Endothelial cell of umbilical vein (primary cell): ENCODE measurements around the gene VIPR1. TPM values are rescaled to one million over a fixed set of nuclear protein-coding genes. Genes with fewer than 3 reads are reported as not detected.

Experiments used
- BruUV-seq: library from RNA; stranded (reverse); fragments of 400-500 nt; replicated peaks from 2 replicates; lab custom pipeline; 2021; lab: Mats Ljungman, UMichigan
- CTCF ChIA-PET: fragments of 300-600, 350-600 bp; sonication (Branson Sonifier 250); formaldehyde crosslinking; loops from one replicate; lab custom pipeline; 2021; ENCODE audit warnings: antibody characterized with exemption, inconsistent platforms; lab: Charles Lee
- POLR2A ChIA-PET: fragments of 300-600, 350-600 bp; sonication (Branson Sonifier 250); formaldehyde crosslinking; loops from one replicate; lab custom pipeline; 2021; ENCODE audit warnings: antibody characterized with exemption, inconsistent platforms; lab: Charles Lee
- DNase-seq: peaks from one replicate; pipeline ENCODE4 v3.0.0-alpha.2; 2011; ENCODE audit warnings: low read depth, low spot score
- FAIRE-seq: peaks from 2 replicates; lab custom pipeline; 2011; peaks lifted over from hg19 to GRCh38; lab: Jason Lieb, UNC
- H2AFZ ChIP-seq: 2 replicates; pipeline ENCODE4 v1.6.0; 2012; ENCODE audit warnings: low read depth, low read length, control low read depth, inconsistent platforms
- H3K27ac ChIP-seq: 2 replicates; pipeline ENCODE4 v1.5.1; 2011; ENCODE audit warnings: low read depth, mild to moderate bottlenecking, control low read depth, low read length, moderate library complexity; ENCODE audit not compliant: insufficient read depth
- H3K27me3 ChIP-seq, 2 experiments: 2 replicates each; pipeline versions ENCODE4 v1.6.0 to v1.6.1; 2011; ENCODE audit warnings: low read length in 2 of 2, mixed read lengths in 1 of 2; ENCODE audit not compliant: control insufficient read depth in 2 of 2, insufficient read depth in 2 of 2
- H3K36me3 ChIP-seq, 2 experiments: 2 replicates in 1 of 2; 3 replicates in 1 of 2; pipeline ENCODE4 v1.5.1; 2011; ENCODE audit warnings: low read length in 2 of 2, mild to moderate bottlenecking in 1 of 2, moderate library complexity in 1 of 2; ENCODE audit not compliant: control insufficient read depth in 2 of 2, insufficient read depth in 2 of 2; ENCODE audit errors: extremely low read depth in 1 of 2
- H3K4me1 ChIP-seq: 3 replicates; pipeline ENCODE4 v1.5.1; 2011; ENCODE audit warnings: mild to moderate bottlenecking, low read length; ENCODE audit not compliant: control insufficient read depth, insufficient read depth; ENCODE audit errors: extremely low read depth
- H3K4me2 ChIP-seq: 2 replicates; pipeline ENCODE4 v1.6.1; 2011; ENCODE audit warnings: low read length, control low read depth, mixed read lengths; ENCODE audit not compliant: insufficient read depth
- H3K4me3 ChIP-seq, 3 experiments: fragments of 200-600 bp in 1 of 3; sonication (generic), shearing (Covaris generic) in 1 of 3; replicated peaks in 1 of 3; 2 replicates each; pipeline ENCODE4 v1.5.1; 2011 to 2016; ENCODE audit warnings: control low read depth in 3 of 3, low read length in 3 of 3, mild to moderate bottlenecking in 2 of 3, inconsistent platforms in 1 of 3, low read depth in 1 of 3, moderate library complexity in 1 of 3; ENCODE audit not compliant: insufficient read depth in 1 of 3
- H3K79me2 ChIP-seq: 2 replicates; pipeline ENCODE4 v1.6.0; 2012; ENCODE audit warnings: low read length, inconsistent platforms; ENCODE audit not compliant: control insufficient read depth, insufficient read depth
- H3K9ac ChIP-seq: replicated peaks from 2 replicates; pipeline ENCODE3; 2011; ENCODE audit warnings: low read length, control low read depth; ENCODE audit not compliant: insufficient read depth; ENCODE audit errors: extremely low read depth
- H3K9me1 ChIP-seq: replicated peaks from 3 replicates; pipeline ENCODE4 v1.6.0; 2011; ENCODE audit warnings: mild to moderate bottlenecking, low read length; ENCODE audit not compliant: control insufficient read depth, insufficient read depth; ENCODE audit errors: extremely low read depth
- H3K9me3 ChIP-seq: replicated peaks from 2 replicates; pipeline ENCODE4 v1.5.1; 2012; ENCODE audit warnings: low read length, inconsistent platforms; ENCODE audit not compliant: control insufficient read depth, insufficient read depth
- H4K20me1 ChIP-seq: replicated peaks from 2 replicates; pipeline ENCODE3; 2011; ENCODE audit warnings: mild to moderate bottlenecking, low read length; ENCODE audit not compliant: control insufficient read depth, insufficient read depth; ENCODE audit errors: extremely low read depth
- EZH2 ChIP-seq: IDR thresholded peaks from 2 replicates; pipeline ENCODE4 v1.6.1; 2012; ENCODE audit warnings: borderline replicate concordance, low read depth, mild to moderate bottlenecking, moderate library complexity, low read length, inconsistent platforms; ENCODE audit not compliant: severe bottlenecking
- FOS ChIP-seq: IDR thresholded peaks from 2 replicates; pipeline ENCODE4 v1.6.1; 2011; ENCODE audit warnings: mild to moderate bottlenecking, low read length, moderate library complexity, borderline replicate concordance; ENCODE audit not compliant: insufficient read depth
- GATA2 ChIP-seq: IDR thresholded peaks from 2 replicates; pipeline ENCODE4 v1.7.0; 2011; ENCODE audit warnings: low read depth, mild to moderate bottlenecking, moderate library complexity, mixed read lengths, low read length; ENCODE audit not compliant: insufficient read length, insufficient read depth
- JUN ChIP-seq: IDR thresholded peaks from 2 replicates; pipeline ENCODE4 v1.6.1; 2011; ENCODE audit warnings: borderline replicate concordance, low read depth; ENCODE audit not compliant: insufficient read length, insufficient read depth
- MYC ChIP-seq: IDR thresholded peaks from one replicate; pipeline ENCODE4 v1.6.1; 2011; ENCODE audit warnings: mild to moderate bottlenecking, low read depth, low read length
- POLR2A ChIP-seq: IDR thresholded peaks from 2 replicates; pipeline ENCODE4 v1.6.1; 2012; ENCODE audit warnings: low read depth, mild to moderate bottlenecking, control low read depth, low read length
- POLR2AphosphoS5 ChIP-seq: IDR thresholded peaks from 2 replicates; pipeline ENCODE4 v1.6.1; 2012; ENCODE audit warnings: low read depth, mild to moderate bottlenecking, control low read depth, low read length, moderate library complexity; ENCODE audit not compliant: insufficient read depth
- dilution Hi-C: fragments of 300-500 bp; cut with MboI; formaldehyde crosslinking; loops from one replicate; pipeline ENCODE4 v1.15.0; 2019; ENCODE audit warnings: low sequenced_read_pairs; ENCODE audit not compliant: extremely low pct_ligation_motif_present
- intact Hi-C: fragments of 100-400 bp; cut with micrococcal nuclease; formaldehyde crosslinking; loops from one replicate; pipeline ENCODE4 v1.10.0; 2022
- polyA plus RNA-seq, 4 experiments: library from polyadenylated mRNA; depleted of rRNA in 3 of 4; stranded (reverse) in 3 of 4; unstranded in 1 of 4; fragments of >200 nt; gene quantifications; 2 replicates each; pipeline versions ENCODE4 v1.2.1 to v1.2.3, GENCODE V29; 2011 to 2012; ENCODE audit warnings: missing spikeins in 1 of 4
- total RNA-seq: library from RNA; stranded (reverse); gene quantifications from 2 replicates; pipeline ENCODE4 v1.2.3, GENCODE V29; 2021
- TF ChIP-seq, protein P1 (sequence below): IDR thresholded peaks from 2 replicates; pipeline ENCODE4 v1.6.1; 2011; ENCODE audit not compliant: insufficient read depth, insufficient read length
- TF ChIP-seq, protein P2 (sequence below), 2 donors: IDR thresholded peaks; 1 replicate in 1 of 2; 2 replicates in 1 of 2; pipeline ENCODE4 v1.5.1; 2011; ENCODE audit warnings: low read length in 2 of 2, mild to moderate bottlenecking in 2 of 2, moderate library complexity in 2 of 2, control low read depth in 1 of 2, inconsistent platforms in 1 of 2, low read depth in 1 of 2; ENCODE audit not compliant: insufficient read depth in 1 of 2; ENCODE audit errors: extremely low read depth in 1 of 2

Gene VIPR1
- total and polyA plus RNA-seq, 2 donors (not counting 3 experiments of a cell fraction or from before 2014, with no cell fraction given) = 3.8 to 4.7 TPM

DNA sequence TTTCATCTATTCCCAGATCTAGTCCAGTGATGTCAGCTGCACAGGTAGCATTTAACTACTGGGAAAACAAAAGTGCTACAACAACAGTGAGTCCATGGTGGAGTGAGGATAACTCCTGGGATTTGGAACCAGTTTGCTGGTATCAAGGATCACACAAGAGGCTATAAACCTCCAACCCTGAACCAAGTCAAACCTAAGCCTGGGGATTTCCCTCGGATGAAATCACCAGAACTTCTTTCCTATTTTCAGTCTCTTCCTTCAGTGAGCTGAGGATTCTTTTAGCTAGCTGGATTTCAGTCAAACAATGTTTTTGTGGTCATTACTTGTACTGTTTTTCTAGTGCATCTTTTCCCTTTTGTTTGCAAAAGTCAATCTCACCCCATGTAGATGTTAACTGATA lies 47.8 kb downstream of the VIPR1 start:
- no peak overlapping the region for H3K4me3 ChIP-seq
- no peak for FAIRE-seq
- dilution Hi-C loops (no loop called here), intact Hi-C loops (no loop called here)
- POLR2A ChIA-PET = no interaction called here
- peaks cover 9 to 11% of the 10 kb centered on the region in 2 experiments for H3K36me3 ChIP-seq
- TF ChIP-seq EZH2 = no peak
- TF ChIP-seq MYC = no peak
- TF ChIP-seq, protein P1, sequence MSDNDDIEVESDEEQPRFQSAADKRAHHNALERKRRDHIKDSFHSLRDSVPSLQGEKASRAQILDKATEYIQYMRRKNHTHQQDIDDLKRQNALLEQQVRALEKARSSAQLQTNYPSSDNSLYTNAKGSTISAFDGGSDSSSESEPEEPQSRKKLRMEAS = no peak
- TF ChIP-seq POLR2AphosphoS5 = no peak
- TF ChIP-seq POLR2A = no peak
- TF ChIP-seq, protein P2, sequence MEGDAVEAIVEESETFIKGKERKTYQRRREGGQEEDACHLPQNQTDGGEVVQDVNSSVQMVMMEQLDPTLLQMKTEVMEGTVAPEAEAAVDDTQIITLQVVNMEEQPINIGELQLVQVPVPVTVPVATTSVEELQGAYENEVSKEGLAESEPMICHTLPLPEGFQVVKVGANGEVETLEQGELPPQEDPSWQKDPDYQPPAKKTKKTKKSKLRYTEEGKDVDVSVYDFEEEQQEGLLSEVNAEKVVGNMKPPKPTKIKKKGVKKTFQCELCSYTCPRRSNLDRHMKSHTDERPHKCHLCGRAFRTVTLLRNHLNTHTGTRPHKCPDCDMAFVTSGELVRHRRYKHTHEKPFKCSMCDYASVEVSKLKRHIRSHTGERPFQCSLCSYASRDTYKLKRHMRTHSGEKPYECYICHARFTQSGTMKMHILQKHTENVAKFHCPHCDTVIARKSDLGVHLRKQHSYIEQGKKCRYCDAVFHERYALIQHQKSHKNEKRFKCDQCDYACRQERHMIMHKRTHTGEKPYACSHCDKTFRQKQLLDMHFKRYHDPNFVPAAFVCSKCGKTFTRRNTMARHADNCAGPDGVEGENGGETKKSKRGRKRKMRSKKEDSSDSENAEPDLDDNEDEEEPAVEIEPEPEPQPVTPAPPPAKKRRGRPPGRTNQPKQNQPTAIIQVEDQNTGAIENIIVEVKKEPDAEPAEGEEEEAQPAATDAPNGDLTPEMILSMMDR (IDR thresholded peaks at IDR 0.05; ENCODE audit: extremely low read depth in 1 of 2, insufficient read depth in 1 of 2, low read depth in 1 of 2, low read length in 2 of 2) = no peak
- TF ChIP-seq FOS = no peak
- TF ChIP-seq GATA2 = no peak
- no peak for TF ChIP-seq JUN
- no peak for DNase-seq
- H3K9me3 ChIP-seq = no peaks in the 10 kb centered on the region
- H3K9me1 ChIP-seq = no peaks in the 10 kb centered on the region
- no peaks in the 10 kb centered on the region for H3K27me3 ChIP-seq
- H3K4me2 ChIP-seq = no peak overlapping the region
- H3K9ac ChIP-seq = no peak overlapping the region
- no peak overlapping the region for H2AFZ ChIP-seq
- no peaks in the 10 kb centered on the region for H3K79me2 ChIP-seq
- no peak overlapping the region for H3K27ac ChIP-seq
- no TSS peak for BruUV-seq
- H4K20me1 ChIP-seq = peaks cover 3% of the 10 kb centered on the region
- CTCF ChIA-PET = interaction anchor here (0.9 to 9.7 kb wide), 5 partner anchors 9 to 320 kb away, joined by 3 to 80 read pairs (median 4); no protein-coding TSS in a partner anchor
- no peaks in the 10 kb centered on the region for H3K4me1 ChIP-seq
